SK-N-MC (cell line): ENCODE data around the gene TUFM.

Experiments used
- EZH2 ChIP-seq: fragments of 200-600 bp; sonication (generic); IDR thresholded peaks from one replicate; pipeline ENCODE4 v1.6.1; 2017; ENCODE audit warnings: antibody characterized with exemption
- FOXP2 ChIP-seq: optimal IDR thresholded peaks from 2 replicates; pipeline ENCODE3; 2011; ENCODE audit warnings: mild to moderate bottlenecking, moderate library complexity; ENCODE audit not compliant: insufficient read depth; ENCODE audit errors: extremely low read length, control extremely low read depth
- POLR2AphosphoS5 ChIP-seq: IDR thresholded peaks from 2 replicates; pipeline ENCODE4 v1.6.1; 2012; ENCODE audit warnings: mild to moderate bottlenecking, low read depth, low read length, borderline replicate concordance

- TF ChIP-seq EZH2 (no peak), POLR2AphosphoS5 (no peak), FOXP2 (no peak)
Observed at GRCh38 chr16:28859326-28859725, 13.2 kb upstream of the TUFM start.
